Peyer's patch (tissue), 4 donors: ENCODE measurements around the gene SCAP. TPM values are rescaled to one million over a fixed set of nuclear protein-coding genes. Genes with fewer than 3 reads are reported as not detected.

ENCODE experiments used
- DNase-seq, 3 donors: peaks; one replicate each; pipeline ENCODE4 v3.0.0-alpha.2; 2017 to 2019
- H3K27ac ChIP-seq, 4 donors: fragments of 200-600 bp; sonication (generic); one replicate each; pipeline ENCODE4 v1.5.1; 2016 to 2019
- H3K27me3 ChIP-seq, 2 donors: fragments of 200-600 bp; sonication (generic); one replicate each; pipeline ENCODE4 v1.5.1; 2019
- H3K36me3 ChIP-seq, 3 donors: fragments of 200-600 bp; sonication (generic); one replicate each; pipeline ENCODE4 v1.5.1; 2016 to 2019
- H3K4me1 ChIP-seq, 4 donors: fragments of 200-600 bp; sonication (generic); one replicate each; pipeline ENCODE4 v1.5.1; 2016 to 2019
- H3K4me3 ChIP-seq, 4 donors: fragments of 200-600 bp; sonication (generic); 1 replicate in 3 of 4; 2 replicates in 1 of 4; pipeline ENCODE4 v1.5.1; 2016 to 2019; ENCODE audit warnings: mild to moderate bottlenecking in 1 of 4
- H3K9me3 ChIP-seq, 4 donors: fragments of 200-600 bp; sonication (generic); one replicate each; pipeline ENCODE4 v1.5.1; 2016 to 2019; ENCODE audit warnings: mild to moderate bottlenecking in 1 of 4
- CTCF ChIP-seq, 6 experiments: fragments of 450-650 bp in 4 of 6; fragments of 200-600 bp in 2 of 6; sonication (generic) in 1 of 6; IDR thresholded peaks; one replicate each; pipeline ENCODE4 v1.5.1; 2017 to 2019; ENCODE audit warnings: antibody characterized with exemption in 6 of 6, mild to moderate bottlenecking in 3 of 6, moderate library complexity in 1 of 6
- POLR2A ChIP-seq, 2 donors: fragments of 450-650 bp; IDR thresholded peaks; one replicate each; pipeline ENCODE4 v1.5.1; 2017; ENCODE audit warnings: antibody characterized with exemption in 2 of 2, mild to moderate bottlenecking in 2 of 2, moderate library complexity in 2 of 2
- total RNA-seq, 4 donors: library from RNA; depleted of rRNA; stranded (reverse); fragments of >200 nt; gene quantifications; one replicate each; pipeline ENCODE4 v1.1.0, GENCODE V29; 2016

SCAP gene
- total RNA-seq, result 100 to 1,000 TPM; 111 to 257 (median 207) TPM

- Histone ChIP-seq H3K4me3 (peak within 1 kb of the TSS; percentile 82 to 99 (median 92)), H3K27me3 (no peaks in the 10 kb centered on the region), H3K4me1 (peaks cover 0 to 26% (median 4%) of the 10 kb centered on the region in 4 donors), H3K27ac (peak within 1 kb of the TSS; percentile 74 to 88 (median 82)), H3K36me3 (no peaks in the 10 kb centered on the region), H3K9me3 (no peaks in the 10 kb centered on the region)
- TF ChIP-seq CTCF (IDR thresholded peaks at IDR 0.05) (peak; percentile 95 to 98 (median 98)), POLR2A (IDR thresholded peaks at IDR 0.05) (peak; percentile 31 to 45)
- peak; percentile 95 to 97 (median 97) for DNase-seq
Measured at GRCh38 chr3:47475570-47476329, at the start of gene SCAP. Gene SCAP (minus strand): TSS chr3:47475941. CDS start chr3:47442993, 32,948 bp downstream.

GRCh38 chr3:47523310-47524073 is 47.8 kb upstream of the SCAP start:
- TF ChIP-seq CTCF (IDR thresholded peaks at IDR 0.05), result no peak
- no peak for TF ChIP-seq POLR2A (IDR thresholded peaks at IDR 0.05)
- no peaks in the 10 kb centered on the region for H3K36me3 ChIP-seq
- no peaks in the 10 kb centered on the region for H3K27me3 ChIP-seq
- no peak overlapping the region for H3K27ac ChIP-seq
- H3K9me3 ChIP-seq, result no peaks in the 10 kb centered on the region
- DNase-seq, result no peak
- H3K4me1 ChIP-seq, result peaks cover 0 to 7% (median 0%) of the 10 kb centered on the region in 4 donors
- no peak overlapping the region for H3K4me3 ChIP-seq

- Histone ChIP-seq H3K36me3 (no peaks in the 10 kb centered on the region), H3K4me3 (no peak overlapping the region), H3K27me3 (no peaks in the 10 kb centered on the region), H3K9me3 (no peaks in the 10 kb centered on the region), H3K4me1 (peaks cover 0 to 7% (median 0%) of the 10 kb centered on the region in 4 donors), H3K27ac (peak overlapping the region in 1 of 4 donors; percentile 31)
- TF ChIP-seq POLR2A (IDR thresholded peaks at IDR 0.05) (peak in 1 of 2 donors; percentile 22), CTCF (IDR thresholded peaks at IDR 0.05) (peak; percentile 77 to 98 (median 94))
- peak; percentile 71 to 92 (median 82) for DNase-seq
Measured at GRCh38 chr3:47522082-47522987, 46.6 kb upstream of the SCAP start.

GRCh38 chr3:47520756-47521155 is 45.0 kb upstream of the SCAP start:
- H3K36me3 ChIP-seq, result no peaks in the 10 kb centered on the region
- no peaks in the 10 kb centered on the region for H3K27me3 ChIP-seq
- H3K4me3 ChIP-seq, result no peak overlapping the region
- H3K4me1 ChIP-seq, result peaks cover 0 to 7% (median 0%) of the 10 kb centered on the region in 4 donors
- H3K9me3 ChIP-seq, result no peaks in the 10 kb centered on the region
- H3K27ac ChIP-seq, result no peak overlapping the region
- TF ChIP-seq CTCF (IDR thresholded peaks at IDR 0.05), result no peak
- no peak for TF ChIP-seq POLR2A (IDR thresholded peaks at IDR 0.05)
- no peak for DNase-seq

GRCh38 chr3:47517937-47518336 is 42.2 kb upstream of the SCAP start:
- TF ChIP-seq CTCF (IDR thresholded peaks at IDR 0.05) (no peak), POLR2A (IDR thresholded peaks at IDR 0.05) (no peak)
- DNase-seq, result no peak
- H3K9me3 ChIP-seq, result no peaks in the 10 kb centered on the region
- H3K4me3 ChIP-seq, result no peak overlapping the region
- no peaks in the 10 kb centered on the region for H3K27me3 ChIP-seq
- no peaks in the 10 kb centered on the region for H3K36me3 ChIP-seq
- no peak overlapping the region for H3K27ac ChIP-seq
- H3K4me1 ChIP-seq, result peaks cover 0 to 11% (median 0%) of the 10 kb centered on the region in 4 donors
